Stimulated activated CD8-positive, alpha-beta memory T cell treated with anti-CD3 and anti-CD28 coated beads, Interleukin-15, amount 100 ng/mL, for 1 hour (primary cell): ENCODE data around the gene TCEANC2.
A peak's percentile ranks its signal among the peaks of the same experiment; 100 is the strongest.
"Not testable (repeated sequence)": the region's sequence is repeated elsewhere in the genome, so short reads cannot be mapped to it uniquely, and the experiment has no call there.

Experiments
- DNase-seq: peaks from one replicate; pipeline ENCODE4 v3.0.0-alpha.2; 2020; ENCODE audit warnings: low read depth

Gene TCEANC2

DNA sequence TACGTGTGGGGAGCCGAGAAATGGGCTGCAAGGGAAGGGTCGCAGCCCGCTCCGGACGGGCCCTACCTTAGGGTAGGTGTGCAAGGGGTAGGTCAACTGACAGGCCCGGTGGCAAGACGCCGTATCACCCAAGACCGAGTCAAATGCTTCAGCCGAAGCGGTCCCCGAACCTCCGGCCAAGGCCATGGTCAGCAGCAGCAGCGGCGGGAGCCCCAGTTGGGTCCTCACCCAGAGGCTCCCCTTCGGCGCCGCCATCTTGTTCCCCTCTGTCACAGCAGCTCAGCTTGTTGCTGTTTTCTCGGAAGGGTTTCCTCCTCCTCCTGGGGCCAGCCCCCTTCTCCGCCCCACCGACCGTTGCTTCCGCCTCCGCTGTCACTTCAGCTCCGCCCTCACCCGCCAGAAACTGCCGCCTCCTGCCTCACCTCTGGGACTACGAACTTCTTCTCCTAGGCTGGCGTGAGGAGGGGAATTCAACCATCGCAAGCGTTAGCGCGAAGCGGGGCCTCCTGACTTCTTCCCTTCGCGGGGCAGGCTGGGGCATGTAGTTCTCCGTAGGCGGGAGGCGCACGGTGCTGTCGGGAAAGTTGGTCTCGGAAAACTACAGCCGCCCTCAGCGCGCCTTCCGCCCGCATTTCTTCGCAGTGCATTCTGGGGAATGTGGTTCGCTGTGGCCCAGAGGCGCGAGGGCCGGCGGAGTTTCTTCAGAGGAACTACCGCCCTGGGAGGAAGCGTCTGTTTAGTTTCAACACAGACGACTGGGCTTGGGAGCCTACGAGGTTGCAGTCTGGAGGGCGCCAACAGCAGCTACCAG, at the start of gene TCEANC2, which contains the start of gene TMEM59:
TSS of gene TCEANC2 (plus strand) at position 675 of the 811 bp plus-strand sequence. CDS start 815 bp downstream, outside the sequence.
TSS of gene TMEM59 (minus strand) at position 271 of the 811 bp plus-strand sequence. CDS start at position 255, 16 bp downstream.
- peak; percentile 93 for DNase-seq

DNA sequence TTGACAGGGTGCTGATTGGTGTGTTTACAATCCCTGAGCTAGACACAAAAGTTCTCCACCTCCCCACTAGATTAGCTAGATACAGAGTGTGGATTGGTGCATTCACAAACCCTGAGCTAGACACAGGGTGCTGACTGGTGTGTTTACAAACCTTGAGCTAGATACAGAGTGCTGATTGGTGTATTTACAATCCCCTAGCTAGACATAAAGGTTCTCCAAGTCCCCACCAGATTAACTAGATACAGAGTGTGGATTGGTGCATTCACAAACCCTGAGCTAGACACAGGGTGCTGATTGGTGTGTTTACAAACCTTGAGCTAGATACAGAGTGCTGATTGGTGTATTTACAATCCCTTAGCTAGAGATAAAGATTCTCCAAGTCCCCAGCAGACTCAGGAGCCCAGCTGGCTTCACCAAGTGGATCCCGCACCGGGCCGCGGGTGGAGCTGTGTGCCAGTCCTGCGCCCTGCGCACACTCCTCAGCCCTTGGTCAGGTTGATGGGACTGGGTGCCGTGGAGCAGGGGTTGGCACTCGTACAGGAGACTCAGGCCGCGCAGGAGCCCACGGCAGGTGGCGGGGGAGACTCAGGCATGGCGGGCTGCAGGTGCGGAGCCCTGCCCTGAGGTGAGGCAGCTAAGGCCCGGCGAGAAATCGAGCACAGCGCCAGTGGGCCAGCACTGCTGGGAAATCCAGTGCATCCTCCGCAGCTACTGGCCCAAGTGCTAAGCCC, 49.5 kb upstream of the TCEANC2 start:
- DNase-seq: not testable (repeated sequence)

DNA sequence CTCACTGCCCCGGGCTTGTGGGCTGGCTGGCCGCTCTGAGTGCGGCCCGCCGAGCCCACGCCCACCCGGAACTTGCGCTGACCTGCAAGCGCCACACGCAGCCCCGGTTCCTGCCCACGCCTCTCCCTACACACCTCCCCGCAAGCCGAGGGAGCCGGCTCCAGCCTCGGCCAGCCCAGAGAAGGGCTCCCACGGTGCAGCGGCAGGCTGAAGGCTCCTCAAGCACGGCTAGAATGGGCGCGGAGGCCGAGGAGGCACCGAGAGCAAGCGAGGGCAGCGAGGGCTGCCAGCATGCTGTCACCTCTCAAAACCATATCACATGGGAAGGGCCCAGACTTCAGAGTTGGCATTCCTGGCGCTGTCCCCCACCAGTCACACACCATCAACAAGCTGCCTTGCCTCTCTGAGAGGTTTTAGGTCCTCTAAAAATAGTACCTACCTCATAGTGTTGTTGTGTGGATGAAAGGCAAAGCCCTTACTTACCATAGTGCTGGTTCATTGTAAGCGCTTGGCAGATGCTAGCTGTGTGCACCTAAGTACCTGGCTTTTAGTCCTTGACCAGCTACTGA, 48.8 kb upstream of the TCEANC2 start:
- no peak for DNase-seq

DNA sequence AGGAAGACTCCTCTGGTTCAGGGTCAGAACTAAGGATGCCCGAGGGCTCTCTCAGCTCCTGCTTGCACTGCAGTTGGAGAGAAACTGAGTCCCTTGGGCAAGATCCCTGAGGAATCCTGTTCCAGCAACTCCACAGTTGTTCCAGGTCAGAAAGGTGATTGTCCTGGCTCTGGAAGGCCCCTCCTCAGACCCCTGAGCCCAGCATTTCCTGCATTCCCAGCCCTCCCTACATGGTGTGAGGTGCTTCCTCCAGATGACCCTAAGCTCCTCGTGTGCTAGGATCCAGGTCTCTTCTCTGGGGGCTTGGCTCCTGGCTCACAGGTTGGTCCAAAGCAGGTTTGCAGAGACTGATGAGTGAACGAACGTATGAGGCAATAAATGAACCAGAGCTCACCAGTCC, 46.9 kb upstream of the TCEANC2 start:
- no peak for DNase-seq

DNA sequence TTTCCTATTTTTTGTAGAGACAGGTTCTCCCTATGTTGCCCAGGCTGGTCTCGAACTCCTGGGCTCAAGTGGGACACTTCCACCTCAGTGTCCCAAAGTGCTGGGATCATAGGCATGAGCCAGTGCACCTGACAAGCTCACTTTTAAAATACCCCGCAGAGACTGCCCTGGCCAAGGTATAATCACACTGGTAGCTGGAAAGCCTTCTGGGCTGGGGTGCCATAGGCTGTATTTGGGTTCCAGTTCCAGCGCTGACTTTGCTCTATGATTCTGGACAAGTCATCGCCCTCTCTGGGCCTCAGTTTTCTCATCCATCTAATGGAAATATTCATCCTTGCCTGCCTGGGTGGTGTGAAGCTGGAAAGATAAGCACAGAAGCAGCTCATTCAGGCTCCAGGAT, 45.8 kb upstream of the TCEANC2 start:
- no peak for DNase-seq

DNA sequence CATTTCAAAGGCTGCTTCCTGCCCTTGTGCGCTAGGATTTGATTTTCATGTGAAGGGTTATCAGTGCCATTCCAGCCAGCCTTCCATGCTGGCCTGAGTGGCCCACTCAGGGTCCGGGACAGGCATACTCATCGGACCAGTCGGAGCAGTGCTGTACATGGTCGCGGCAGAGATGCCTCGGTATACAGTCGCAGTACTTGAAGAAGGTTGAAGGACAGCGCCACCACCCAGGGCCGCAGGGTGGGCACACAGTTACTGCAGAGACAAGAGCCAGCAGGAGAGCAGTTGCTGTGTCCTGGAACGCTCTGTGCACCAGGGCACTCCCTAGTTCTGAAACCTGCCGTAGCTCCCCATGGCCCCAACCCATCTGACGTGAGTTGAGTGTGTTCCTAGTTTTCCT, 44.5 kb upstream of the TCEANC2 start:
- no peak for DNase-seq

DNA sequence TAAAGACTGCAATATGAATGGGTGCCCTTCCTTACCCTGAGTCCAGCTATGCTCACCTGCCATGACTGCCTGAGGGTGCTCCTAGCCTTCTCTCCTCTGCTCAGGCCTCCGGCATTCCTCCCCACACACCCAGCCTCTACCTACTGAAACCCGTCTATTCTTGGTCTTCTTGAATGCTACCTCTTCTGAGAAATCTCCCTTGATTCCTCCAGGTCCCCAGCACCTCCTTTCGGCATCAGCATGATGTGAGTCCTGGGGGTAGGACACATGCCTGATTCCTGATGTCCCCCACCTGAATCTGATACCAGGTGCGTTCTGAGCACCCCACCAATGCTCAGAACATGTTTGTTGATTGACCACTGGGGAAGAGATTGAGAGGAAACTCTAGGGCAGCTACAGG, 44.0 kb upstream of the TCEANC2 start:
- DNase-seq: no peak

DNA sequence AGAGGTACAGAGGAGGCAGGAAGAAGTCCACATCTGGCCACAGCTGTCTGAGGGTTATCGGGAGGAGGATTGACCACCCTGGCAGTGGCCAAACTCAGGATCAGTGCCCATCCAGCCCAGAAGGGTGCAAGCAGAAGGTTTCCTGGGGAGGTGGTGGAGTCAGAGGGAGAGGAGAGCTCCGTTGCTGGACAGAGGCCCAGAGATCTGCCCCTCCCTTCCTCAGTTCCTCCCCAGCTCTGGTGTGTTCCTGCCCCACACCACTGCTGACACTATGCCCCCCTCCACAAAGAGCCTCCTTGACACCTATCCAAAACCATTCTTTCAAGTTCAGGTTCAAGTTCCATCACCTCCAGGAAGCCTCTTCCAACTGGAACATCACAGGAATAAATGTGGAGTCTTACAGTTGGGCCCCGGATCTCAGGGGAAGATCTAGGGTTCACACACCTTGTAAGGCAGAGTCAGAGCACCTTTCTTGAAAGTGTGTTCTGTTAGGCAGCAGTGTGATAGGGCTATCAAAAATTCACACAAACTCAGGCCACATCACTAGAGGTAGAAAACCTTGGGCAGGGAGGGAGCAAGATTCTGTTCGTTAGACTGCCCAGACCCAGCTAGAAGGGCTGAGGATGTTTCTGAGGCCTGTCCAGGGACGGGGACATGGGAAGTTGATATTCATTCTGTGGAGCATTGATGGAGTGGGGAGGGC, 42.8 kb upstream of the TCEANC2 start:
- no peak for DNase-seq

DNA sequence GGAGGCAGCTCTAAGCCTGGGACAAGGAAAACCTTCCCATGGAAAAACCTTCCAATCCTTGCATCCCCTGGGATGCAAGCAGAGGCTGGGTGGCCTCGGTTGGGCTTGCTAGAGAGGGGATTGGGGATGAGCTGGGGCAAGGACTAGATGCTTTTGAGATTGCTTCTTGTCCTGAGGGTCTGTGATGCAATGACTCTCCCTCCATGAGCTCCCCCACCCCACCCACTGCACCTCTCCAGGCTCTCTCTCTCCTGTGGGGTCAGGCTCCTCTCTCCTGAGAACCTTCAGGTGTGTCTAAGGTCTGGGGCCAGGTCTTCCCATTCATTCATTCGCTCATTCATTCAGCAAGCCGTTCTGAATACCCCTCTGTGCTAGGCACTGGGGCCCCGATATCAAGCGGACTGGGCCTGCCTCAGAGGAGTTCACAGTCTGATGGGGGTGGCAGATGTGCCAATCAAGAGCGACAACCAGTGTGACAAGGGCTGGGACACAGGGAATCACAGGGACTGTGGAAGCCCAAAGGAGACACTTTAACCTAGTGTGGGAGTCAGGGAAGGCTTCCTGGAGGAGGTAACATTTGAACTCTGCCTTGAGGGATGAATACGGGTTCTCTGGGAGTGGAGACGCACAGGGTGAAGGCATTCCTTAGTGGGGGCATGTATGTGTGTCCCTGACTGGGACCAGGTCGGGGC, 41.9 kb upstream of the TCEANC2 start:
- no peak for DNase-seq

DNA sequence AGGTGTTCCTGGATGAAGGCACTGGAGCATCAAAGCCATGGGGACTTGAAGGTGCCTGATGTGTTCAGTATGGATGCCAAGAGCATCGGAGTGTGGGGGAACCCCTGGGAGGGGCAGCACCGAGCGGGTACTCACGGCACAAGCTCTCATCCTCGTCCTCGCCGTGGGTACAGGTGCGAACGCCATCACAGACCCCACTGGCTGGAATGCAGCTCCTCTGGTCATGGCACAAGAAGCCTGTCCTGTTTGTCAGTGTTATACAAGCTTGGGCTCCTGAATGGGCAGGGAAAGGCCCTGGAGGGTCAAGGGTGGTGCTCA, 41.4 kb upstream of the TCEANC2 start:
- no peak for DNase-seq

DNA sequence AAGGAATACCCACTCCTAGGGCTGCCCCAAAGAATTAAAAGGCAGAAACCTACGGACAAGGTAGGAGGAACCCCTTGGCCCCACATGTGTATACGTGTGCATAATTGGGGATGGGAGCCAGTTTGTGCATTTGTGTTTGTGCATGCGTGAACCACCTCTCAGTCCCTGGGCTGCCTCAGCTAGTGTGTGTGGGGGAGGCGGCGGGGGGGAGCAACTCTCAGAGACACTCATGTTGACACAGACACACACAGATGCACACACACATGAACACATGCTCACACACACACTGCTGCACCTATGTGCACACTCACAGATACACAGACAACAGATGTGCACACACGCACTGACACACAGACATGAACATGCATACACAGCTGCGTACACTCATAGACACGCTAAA, 40.5 kb upstream of the TCEANC2 start:
- no peak for DNase-seq

DNA sequence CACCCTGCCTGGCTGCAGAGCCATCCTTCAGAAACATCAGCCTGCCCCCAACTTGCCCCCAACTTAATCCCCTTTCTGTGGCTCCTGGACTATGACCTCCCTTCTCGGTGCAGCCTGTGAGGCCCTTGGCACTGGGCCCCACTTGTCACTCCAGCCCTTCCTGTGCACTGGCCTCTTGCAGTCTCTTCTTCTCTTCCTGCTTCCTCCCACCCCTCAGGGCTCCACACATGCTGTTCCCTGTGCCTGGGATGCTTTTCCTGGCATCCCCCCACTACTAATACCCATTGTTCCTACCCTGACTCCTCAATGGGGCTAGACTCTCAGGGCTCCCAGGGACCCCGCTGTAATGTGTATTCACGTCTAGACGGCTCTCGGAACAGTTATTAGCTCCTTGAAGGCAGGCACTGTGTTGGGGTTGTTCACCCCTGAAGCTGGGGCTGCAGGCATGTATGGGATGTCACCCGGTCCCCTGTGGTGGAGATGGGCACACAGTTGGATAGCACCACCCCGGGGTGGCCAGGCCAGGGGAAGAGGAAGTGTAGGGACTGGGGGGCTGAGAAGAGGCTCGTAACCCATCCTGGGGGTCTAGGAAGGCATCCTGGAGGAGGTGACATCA, 39.9 kb upstream of the TCEANC2 start:
- DNase-seq: no peak

DNA sequence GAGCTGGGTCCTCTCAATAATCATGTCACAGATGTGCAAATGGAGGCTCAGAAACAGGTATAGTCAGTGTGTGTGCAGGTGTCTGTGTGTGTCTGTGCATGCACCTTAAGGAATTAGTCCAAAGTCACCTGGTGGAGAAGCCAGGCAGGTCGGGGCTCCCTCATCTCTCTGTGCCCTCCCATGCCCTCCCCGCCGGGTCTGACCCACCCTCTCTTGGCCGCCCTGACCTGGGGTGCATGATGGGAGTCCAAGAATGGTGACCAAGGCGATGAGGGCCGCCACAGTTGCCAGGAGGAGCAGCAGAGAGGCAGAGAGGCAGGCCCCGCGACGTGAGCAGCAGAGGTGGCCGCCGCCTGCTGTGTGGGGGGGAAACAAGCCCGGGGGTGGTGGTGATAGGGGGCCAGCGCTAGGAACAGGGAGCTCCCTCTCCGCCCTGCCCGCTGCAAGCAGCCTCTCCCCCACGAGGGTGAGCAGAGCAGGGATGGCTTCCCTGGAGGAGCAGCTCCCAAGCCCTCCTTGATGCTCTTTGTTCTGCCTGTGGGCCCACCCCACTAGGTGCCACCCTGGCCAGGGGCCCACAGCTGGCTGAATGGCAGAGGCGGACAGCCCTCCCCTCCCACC, 39.3 kb upstream of the TCEANC2 start:
- no peak for DNase-seq

DNA sequence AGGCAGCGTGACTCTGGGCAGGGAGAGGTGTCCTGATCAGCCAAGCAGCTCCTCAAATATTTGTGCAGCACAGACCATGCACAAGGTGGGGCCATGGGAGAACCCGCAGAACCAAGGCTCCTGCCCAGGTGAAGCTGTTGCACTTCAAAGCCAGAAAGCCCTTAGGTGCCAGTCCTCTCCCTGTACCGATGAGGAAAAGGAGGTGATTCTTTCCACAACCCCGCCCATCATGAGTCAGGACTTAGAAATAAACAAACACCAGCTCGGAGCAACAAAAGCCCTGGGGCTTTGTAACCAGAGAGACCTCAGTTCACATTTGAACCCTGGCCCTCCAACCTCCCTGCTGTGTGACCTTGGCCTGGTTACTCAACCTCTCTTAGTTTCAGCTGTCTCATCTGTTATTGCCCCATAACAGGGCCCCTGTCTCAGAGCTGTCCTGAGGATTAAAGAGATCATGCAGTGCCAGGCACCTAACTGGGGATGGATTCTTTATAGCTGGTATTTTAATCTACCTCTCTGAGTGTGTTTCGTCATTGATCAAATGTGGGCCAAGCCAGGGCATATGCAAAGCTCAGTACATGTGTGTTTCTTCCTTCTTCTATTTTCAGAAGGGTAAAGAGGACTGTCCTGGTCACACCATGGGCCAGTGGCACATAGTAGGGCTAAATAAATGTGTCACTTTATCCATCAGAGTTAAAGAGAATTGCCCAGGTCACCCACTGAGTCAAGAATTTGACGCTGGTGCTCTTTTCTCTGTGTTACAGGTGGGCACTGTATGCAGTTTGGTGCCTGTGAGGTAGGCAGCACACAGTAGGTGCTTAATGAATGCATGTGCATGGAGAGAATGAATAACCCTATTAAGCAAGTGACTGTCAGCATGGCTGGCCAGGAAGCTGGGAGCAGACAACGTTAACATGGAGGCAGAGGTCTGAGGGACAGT, 36.8 kb upstream of the TCEANC2 start:
- DNase-seq: no peak

DNA sequence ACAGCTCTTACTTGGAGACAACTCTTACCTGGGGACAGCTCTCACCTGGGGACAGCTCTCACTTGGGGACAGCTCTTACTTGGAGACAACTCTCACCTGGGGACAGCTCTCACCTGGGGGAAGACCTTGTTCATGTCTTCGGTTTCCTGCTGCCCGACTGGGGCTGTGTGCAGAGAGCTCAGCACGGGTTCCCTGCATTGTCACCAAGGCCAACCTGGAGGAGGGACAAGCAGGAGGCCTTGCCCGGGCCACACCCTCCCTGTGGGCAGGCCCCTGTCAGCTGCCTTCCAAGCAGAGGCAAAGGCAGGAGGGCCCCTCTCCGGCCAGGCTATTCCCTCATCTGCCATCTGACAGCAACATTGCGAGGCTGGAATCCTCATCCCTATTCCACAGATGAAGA, 35.4 kb upstream of the TCEANC2 start, which contains the start of gene LDLRAD1:
TSS of gene LDLRAD1 (minus strand) at position 208 of the 400 bp plus-strand sequence. CDS start at position 134, 74 bp downstream.
- DNase-seq: no peak

DNA sequence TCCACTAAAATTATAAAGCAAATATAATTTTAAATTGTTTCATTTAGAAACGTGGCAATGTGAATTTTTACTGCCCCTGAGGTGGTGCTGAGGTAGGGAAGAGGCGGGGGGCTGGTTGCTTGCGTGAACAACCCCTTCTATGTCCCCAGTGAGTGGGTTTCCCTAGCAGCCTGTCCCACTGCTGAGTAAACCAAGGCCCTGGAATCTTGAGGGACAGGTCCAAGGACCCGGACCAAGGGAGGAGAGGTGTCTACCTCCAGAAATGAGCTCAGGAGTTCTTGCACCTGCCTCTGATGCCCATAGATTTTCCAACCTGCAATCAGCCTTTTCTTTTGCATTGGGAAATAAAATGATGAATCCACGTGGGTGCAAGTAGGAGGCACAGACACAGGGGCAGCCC, 34.8 kb upstream of the TCEANC2 start:
- DNase-seq: no peak

DNA sequence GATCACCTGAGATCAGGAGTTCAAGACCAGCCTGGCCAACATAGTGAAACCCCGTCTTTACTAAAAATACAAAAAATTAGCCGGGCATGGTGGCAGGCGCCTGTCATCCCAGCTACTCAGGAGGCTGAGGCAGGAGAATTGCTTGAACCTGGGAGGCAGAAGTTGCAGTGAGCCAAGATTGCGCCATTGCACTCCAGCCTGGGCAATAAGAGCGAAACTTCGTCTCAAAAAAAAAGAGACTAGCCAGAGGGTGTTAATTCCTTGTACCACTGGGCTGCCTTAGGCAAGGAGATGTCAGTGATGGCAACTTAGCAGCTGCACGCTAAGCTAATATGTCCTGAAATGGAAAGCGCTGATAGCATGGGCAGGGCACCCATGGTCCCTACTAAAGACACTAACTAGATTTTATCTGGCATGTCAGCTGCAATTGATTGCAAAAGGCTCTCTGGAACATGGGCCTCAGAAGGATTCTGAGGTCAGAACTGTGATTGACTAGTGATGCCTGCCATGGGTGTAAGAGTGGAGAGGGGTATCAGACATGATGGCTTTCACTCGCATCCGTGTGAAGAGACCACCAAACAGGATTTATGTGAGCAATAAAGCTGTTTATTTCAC, 33.7 kb upstream of the TCEANC2 start:
- not testable (repeated sequence) for DNase-seq

DNA sequence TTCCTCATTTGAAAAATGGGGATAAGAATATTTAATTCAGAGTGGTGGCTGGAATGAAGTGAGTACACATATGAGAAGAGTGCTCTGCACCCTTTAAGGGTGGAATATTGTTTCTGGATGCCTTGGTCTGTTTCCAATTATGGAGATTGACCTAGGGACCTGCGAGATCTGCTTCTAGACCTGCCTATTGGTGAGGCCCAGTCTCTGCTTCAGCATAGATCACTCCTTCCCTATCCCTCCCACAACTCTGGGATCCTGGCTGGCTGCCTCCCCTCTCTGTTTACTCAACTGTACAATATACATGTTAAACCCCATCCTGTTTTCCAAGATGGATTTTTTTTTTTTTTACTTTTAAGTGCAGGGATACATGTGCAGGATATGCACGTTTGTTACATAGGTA, 29.1 kb upstream of the TCEANC2 start:
- no peak for DNase-seq

DNA sequence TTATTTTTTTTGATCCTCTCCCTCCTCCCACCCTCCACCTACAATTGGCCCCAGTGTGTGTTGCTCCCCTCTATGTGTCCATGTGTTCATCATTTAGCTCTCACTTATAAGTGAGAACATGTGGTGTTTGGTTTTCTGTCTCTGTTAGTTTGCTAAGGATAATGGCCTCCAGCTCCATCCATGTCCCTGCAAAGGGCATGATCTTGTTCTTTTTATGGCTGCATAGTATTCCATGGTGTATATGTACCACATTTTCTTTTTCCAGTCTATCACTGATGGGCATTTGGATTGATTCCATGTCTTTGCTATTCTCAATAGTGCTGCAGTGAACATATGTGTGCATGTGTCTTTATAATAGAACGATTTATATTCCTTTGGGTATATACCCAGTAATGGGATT, 28.6 kb upstream of the TCEANC2 start:
- not testable (repeated sequence) for DNase-seq
